VCaP (cell line): ENCODE data around the gene RPTOR.

Experiments
- H3K27ac ChIP-seq: fragments of 450-650 bp; 2 replicates; pipeline ENCODE4 v1.5.1; 2017
- CTCF ChIP-seq: fragments of 450-650 bp; conservative IDR thresholded peaks from 2 replicates; pipeline ENCODE4 v1.5.1; 2017; ENCODE audit warnings: mild to moderate bottlenecking, moderate library complexity

RPTOR gene

GRCh38 chr17:80829166-80829813 lies 284.7 kb downstream of the RPTOR start:
- TF ChIP-seq CTCF: no peak
- no peak overlapping the region for H3K27ac ChIP-seq

- no peak overlapping the region for H3K27ac ChIP-seq
- no peak for TF ChIP-seq CTCF
These were observed 285.6 kb downstream of the RPTOR start for GRCh38 chr17:80830020-80830780.

- H3K27ac ChIP-seq: no peak overlapping the region
These were observed 286.9 kb downstream of the RPTOR start for GRCh38 chr17:80831491-80831890.

GRCh38 chr17:80832266-80832676 lies 287.6 kb downstream of the RPTOR start:
- TF ChIP-seq CTCF: no peak
- no peak overlapping the region for H3K27ac ChIP-seq

More at GRCh38 chr17:80831491-80831890, 286.9 kb downstream of the RPTOR start:
- TF ChIP-seq CTCF: no peak

- no peak overlapping the region for H3K27ac ChIP-seq
These were observed 288.4 kb downstream of the RPTOR start for GRCh38 chr17:80832888-80833583.

GRCh38 chr17:80833952-80834892 lies 289.6 kb downstream of the RPTOR start:
- no peak overlapping the region for H3K27ac ChIP-seq
- TF ChIP-seq CTCF: no peak

More at GRCh38 chr17:80832888-80833583, 288.4 kb downstream of the RPTOR start:
- no peak for TF ChIP-seq CTCF
